ENCODE results near the gene AUTS2. TPM values are rescaled to one million over a fixed set of nuclear protein-coding genes. Genes with fewer than 3 reads are reported as not detected.
A peak's percentile ranks its signal among the peaks of the same experiment; 100 is the strongest.

The AUTS2 gene
- total RNA-seq, 1 donor from 2014 or later: 94.1 TPM

GRCh38 chr7:69687739-69688433 lies 89.6 kb downstream of the AUTS2 start:
- no peak for DNase-seq (ENCODE audit: extremely low spot score, unreplicated experiment)
- no peaks in the 10 kb centered on the region for H3K27me3 Mint-ChIP-seq
- H3K27ac Mint-ChIP-seq: peak overlapping the region; percentile 37
- H3K9me3 Mint-ChIP-seq: peaks cover 3% of the 10 kb centered on the region
- H3K4me1 Mint-ChIP-seq (ENCODE audit: unreplicated experiment): peaks cover 42% of the 10 kb centered on the region
- peaks cover 8% of the 10 kb centered on the region for H3K36me3 Mint-ChIP-seq
- no peak for TF ChIP-seq CTCF (conservative IDR thresholded peaks at IDR 0.05)
- H3K4me3 Mint-ChIP-seq: peak overlapping the region; percentile 39

GRCh38 chr7:69690329-69690728 lies 92.1 kb downstream of the AUTS2 start:
- TF ChIP-seq CTCF (conservative IDR thresholded peaks at IDR 0.05): no peak
- peaks cover 8% of the 10 kb centered on the region for H3K36me3 Mint-ChIP-seq
- no peak for DNase-seq (ENCODE audit: extremely low spot score, unreplicated experiment)
- no peaks in the 10 kb centered on the region for H3K27me3 Mint-ChIP-seq
- H3K27ac Mint-ChIP-seq: no peak overlapping the region
- peaks cover 3% of the 10 kb centered on the region for H3K9me3 Mint-ChIP-seq
- no peak overlapping the region for H3K4me3 Mint-ChIP-seq
- peaks cover 28% of the 10 kb centered on the region for H3K4me1 Mint-ChIP-seq (ENCODE audit: unreplicated experiment)

DNA sequence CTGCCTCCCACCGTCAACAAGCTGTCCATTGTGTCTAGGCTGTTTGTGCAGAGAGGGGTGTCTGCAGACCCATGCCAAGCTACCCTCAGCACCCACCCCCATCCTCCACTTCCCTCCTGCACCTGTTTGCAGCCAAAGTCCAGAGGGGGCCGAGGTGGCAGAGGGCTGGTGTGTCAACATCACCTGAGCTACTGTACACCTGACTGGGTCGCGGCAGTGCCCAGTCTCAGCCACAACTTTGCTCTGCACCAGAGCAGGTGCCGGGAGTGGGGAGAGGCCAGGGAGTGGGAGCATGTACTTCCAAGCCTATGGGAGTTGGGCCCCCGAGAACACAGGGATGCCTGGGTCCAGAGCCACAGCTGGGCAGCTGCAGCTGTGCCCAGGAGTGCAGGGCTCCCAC lies 93.1 kb downstream of the AUTS2 start:
- H3K36me3 Mint-ChIP-seq: peaks cover 8% of the 10 kb centered on the region
- no peak for DNase-seq (ENCODE audit: extremely low spot score, unreplicated experiment)
- H3K9me3 Mint-ChIP-seq: peaks cover 3% of the 10 kb centered on the region
- H3K4me1 Mint-ChIP-seq (ENCODE audit: unreplicated experiment): peaks cover 34% of the 10 kb centered on the region
- H3K27me3 Mint-ChIP-seq: no peaks in the 10 kb centered on the region
- TF ChIP-seq CTCF (conservative IDR thresholded peaks at IDR 0.05): no peak
- no peak overlapping the region for H3K4me3 Mint-ChIP-seq
- no peak overlapping the region for H3K27ac Mint-ChIP-seq

DNA sequence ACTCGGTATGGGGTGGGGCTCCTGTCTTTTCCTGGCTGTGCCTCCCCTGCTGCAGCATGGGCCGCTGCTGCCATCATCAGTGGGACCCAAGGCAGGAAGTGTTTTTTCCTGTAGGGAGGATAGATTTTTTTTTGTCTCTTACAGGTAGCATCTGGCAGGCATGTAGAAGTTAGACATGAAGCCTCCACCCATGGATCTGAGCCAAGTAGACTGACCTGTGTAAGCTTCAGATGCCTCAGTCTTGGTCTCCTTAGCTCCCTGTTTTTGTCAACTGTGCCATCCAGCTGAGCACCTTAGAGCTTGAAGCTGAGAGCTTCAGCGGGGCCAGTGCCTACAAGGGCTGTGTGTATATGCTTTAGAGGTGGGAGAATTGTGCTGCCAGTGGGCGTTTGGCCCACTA lies 93.5 kb downstream of the AUTS2 start:
- H3K36me3 Mint-ChIP-seq: peaks cover 8% of the 10 kb centered on the region
- H3K4me1 Mint-ChIP-seq (ENCODE audit: unreplicated experiment): peaks cover 38% of the 10 kb centered on the region
- peak overlapping the region; percentile 11 for H3K4me3 Mint-ChIP-seq
- H3K27ac Mint-ChIP-seq: peak overlapping the region; percentile 68
- H3K9me3 Mint-ChIP-seq: peaks cover 3% of the 10 kb centered on the region
- DNase-seq (ENCODE audit: extremely low spot score, unreplicated experiment): no peak
- no peak for TF ChIP-seq CTCF (conservative IDR thresholded peaks at IDR 0.05)
- H3K27me3 Mint-ChIP-seq: no peaks in the 10 kb centered on the region

GRCh38 chr7:69692611-69693010 lies 94.3 kb downstream of the AUTS2 start:
- peaks cover 8% of the 10 kb centered on the region for H3K36me3 Mint-ChIP-seq

More at GRCh38 chr7:69692611-69693010, 94.3 kb downstream of the AUTS2 start:
- peaks cover 3% of the 10 kb centered on the region for H3K9me3 Mint-ChIP-seq
- peaks cover 43% of the 10 kb centered on the region for H3K4me1 Mint-ChIP-seq (ENCODE audit: unreplicated experiment)
- H3K27ac Mint-ChIP-seq: peak overlapping the region; percentile 68
- TF ChIP-seq CTCF (conservative IDR thresholded peaks at IDR 0.05): no peak
- DNase-seq (ENCODE audit: extremely low spot score, unreplicated experiment): no peak
- no peaks in the 10 kb centered on the region for H3K27me3 Mint-ChIP-seq
- H3K4me3 Mint-ChIP-seq: peak overlapping the region; percentile 6
